NB4 (cell line): ENCODE data around the gene OR4F15.

Experiments used
- DNase-seq: peaks from one replicate; pipeline ENCODE4 v3.0.0; 2010; ENCODE audit warnings: low read depth
- H3K4me3 ChIP-seq: one replicate; pipeline ENCODE4 v1.5.1; 2011; ENCODE audit warnings: mild to moderate bottlenecking, low read depth, low read length, moderate library complexity
- CTCF ChIP-seq: IDR thresholded peaks from one replicate; pipeline ENCODE4 v1.5.1; 2012; ENCODE audit warnings: low read depth, low read length
- MAX ChIP-seq: IDR thresholded peaks from 2 replicates; pipeline ENCODE4 v1.6.1; 2011; ENCODE audit warnings: low read depth, low read length
- MYC ChIP-seq: IDR thresholded peaks from 2 replicates; pipeline ENCODE4 v1.6.1; 2011; ENCODE audit warnings: low read depth, low read length
- POLR2A ChIP-seq: IDR thresholded peaks from 2 replicates; pipeline ENCODE4 v1.6.1; 2011; ENCODE audit warnings: mild to moderate bottlenecking; ENCODE audit not compliant: insufficient read length; ENCODE audit errors: extremely low read depth

Gene OR4F15

GRCh38 chr15:101852356-101852755 lies 40.4 kb downstream of the OR4F15 start:
- DNase-seq, result no peak
- no peak for TF ChIP-seq MAX
- no peak for TF ChIP-seq CTCF
- TF ChIP-seq POLR2A, result no peak
- no peak for TF ChIP-seq MYC
- H3K4me3 ChIP-seq, result no peak overlapping the region
